ENCODE measurements around the gene REXO4. TPM values are rescaled to one million over a fixed set of nuclear protein-coding genes. Genes with fewer than 3 reads are reported as not detected.

REXO4 gene
- total RNA-seq, 1 donor from 2014 or later = 22.6 TPM

GRCh38 chr9:133415170-133415569 lies 2.6 kb downstream of the REXO4 start:
- no peaks in the 10 kb centered on the region for H3K9me3 ChIP-seq
- H3K4me1 ChIP-seq = peaks cover 16% of the 10 kb centered on the region
- H3K4me3 ChIP-seq = no peak overlapping the region
- H3K27me3 ChIP-seq = no peaks in the 10 kb centered on the region
- peaks cover 57% of the 10 kb centered on the region for H3K36me3 ChIP-seq
- ATAC-seq (no peak), DNase-seq (no peak)
- no peak overlapping the region for H3K27ac ChIP-seq
- TF ChIP-seq CTCF (IDR thresholded peaks at IDR 0.05) = no peak
- intact Hi-C loops (cut with DNase I) = no loop called here

GRCh38 chr9:133408042-133408441 lies 9.8 kb downstream of the REXO4 start:
- Histone ChIP-seq H3K27ac (no peak overlapping the region), H3K4me3 (no peak overlapping the region), H3K27me3 (no peaks in the 10 kb centered on the region), H3K36me3 (peaks cover 83% of the 10 kb centered on the region), H3K4me1 (no peaks in the 10 kb centered on the region), H3K9me3 (no peaks in the 10 kb centered on the region)
- ATAC-seq (no peak), DNase-seq (no peak)
- TF ChIP-seq CTCF (IDR thresholded peaks at IDR 0.05) = no peak
- intact Hi-C loops (cut with DNase I) = loop anchor here (5.0 kb wide), 1 partner anchor 74 kb away; no protein-coding TSS in a partner anchor

- no peaks in the 10 kb centered on the region for H3K9me3 ChIP-seq
- peak; percentile 92 for ATAC-seq
- peak; percentile 93 for TF ChIP-seq CTCF (IDR thresholded peaks at IDR 0.05)
- intact Hi-C loops (cut with DNase I) = loop anchor here (5.0 kb wide), 1 partner anchor 76 kb away; no protein-coding TSS in a partner anchor
- peak; percentile 89 for DNase-seq
- no peaks in the 10 kb centered on the region for H3K27me3 ChIP-seq
- peaks cover 70% of the 10 kb centered on the region for H3K36me3 ChIP-seq
- H3K4me3 ChIP-seq = no peak overlapping the region
- H3K27ac ChIP-seq = no peak overlapping the region
- no peaks in the 10 kb centered on the region for H3K4me1 ChIP-seq
Measured at GRCh38 chr9:133406480-133407307, 11.1 kb downstream of the REXO4 start.

GRCh38 chr9:133405508-133406438 lies 12.0 kb downstream of the REXO4 start:
- no peak overlapping the region for H3K27ac ChIP-seq
- ATAC-seq = no peak
- TF ChIP-seq CTCF (IDR thresholded peaks at IDR 0.05) = no peak
- peaks cover 62% of the 10 kb centered on the region for H3K36me3 ChIP-seq
- H3K27me3 ChIP-seq = no peaks in the 10 kb centered on the region
- no peaks in the 10 kb centered on the region for H3K9me3 ChIP-seq
- DNase-seq = no peak
- H3K4me1 ChIP-seq = no peaks in the 10 kb centered on the region
- H3K4me3 ChIP-seq = no peak overlapping the region
- intact Hi-C loops (cut with DNase I) = loop anchor here (5.0 kb wide), 1 partner anchor 77 kb away; no protein-coding TSS in a partner anchor

GRCh38 chr9:133404454-133405002 lies 13.3 kb downstream of the REXO4 start:
- Histone ChIP-seq H3K4me3 (no peak overlapping the region), H3K4me1 (no peaks in the 10 kb centered on the region), H3K27me3 (no peaks in the 10 kb centered on the region), H3K27ac (no peak overlapping the region), H3K9me3 (no peaks in the 10 kb centered on the region), H3K36me3 (peaks cover 50% of the 10 kb centered on the region)
- DNase-seq (no peak), ATAC-seq (no peak)
- no peak for TF ChIP-seq CTCF (IDR thresholded peaks at IDR 0.05)
- intact Hi-C loops (cut with DNase I) = loop anchor here (5.0 kb wide), 1 partner anchor 78 kb away; no protein-coding TSS in a partner anchor

Data from upper lobe of right lung (tissue), 1 donor.